Measurements from ENCODE around the gene CHST14. TPM values are rescaled to one million over a fixed set of nuclear protein-coding genes. Genes with fewer than 3 reads are reported as not detected.
A peak's percentile ranks its signal among the peaks of the same experiment; 100 is the strongest.

The CHST14 gene
- total and polyA plus RNA-seq, 2 of the 8 experiments (the other 6 are each of a cell fraction or from before 2014, with no cell fraction given) = 13.4 to 20.3 TPM

DNA sequence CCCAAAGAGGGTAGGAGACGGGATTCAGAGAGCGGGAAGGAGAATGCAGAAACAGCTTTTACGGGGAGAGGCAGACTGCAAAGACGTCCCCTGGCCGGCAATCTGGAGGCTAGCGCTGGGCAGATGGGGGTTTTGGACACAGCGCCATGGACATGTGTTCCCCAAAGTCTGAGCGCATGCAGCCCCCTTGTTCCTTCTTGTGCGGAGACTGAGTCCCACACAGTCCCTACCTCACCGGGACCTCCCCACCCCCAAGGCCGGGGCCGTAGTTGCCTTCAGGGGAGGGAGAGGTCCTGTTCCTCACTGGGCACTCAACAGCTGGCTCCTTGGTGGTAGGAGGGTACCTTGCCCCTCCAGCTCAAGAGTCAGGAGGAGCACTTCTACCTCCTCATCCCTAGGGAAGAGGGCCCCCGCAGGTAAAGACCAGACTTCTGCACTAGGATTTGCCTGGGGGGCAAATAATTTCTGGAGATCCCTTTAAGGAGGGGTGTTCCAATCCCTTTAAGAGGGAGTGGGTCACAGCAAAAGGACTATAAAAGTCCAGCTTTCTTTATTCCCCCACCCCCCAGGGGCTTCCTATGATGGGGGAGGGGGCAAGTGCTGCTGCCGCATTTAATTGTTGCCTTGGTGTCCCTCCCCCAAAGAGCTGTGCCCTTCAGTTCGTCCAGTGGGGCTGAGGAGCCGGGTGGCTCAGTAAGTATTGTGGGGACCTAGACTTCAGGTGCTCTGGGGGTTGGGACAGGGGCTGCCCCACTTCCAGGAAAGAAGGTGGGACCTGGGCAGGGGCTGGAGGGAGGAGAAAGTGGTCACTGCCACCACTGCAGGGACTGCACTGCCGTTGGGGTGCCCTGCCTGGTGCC, 33.7 kb upstream of the CHST14 start (continued):
- TF ChIP-seq NRF1 (IDR thresholded peaks at IDR 0.05; ENCODE audit: low read depth, low read length) = no peak
- peak; percentile 54; the same call in 1 of the 2 replicates for TF ChIP-seq SP4 (IDR thresholded peaks at IDR 0.05; ENCODE audit: low read length)
- no peak for TF ChIP-seq CBX5 (IDR thresholded peaks at IDR 0.05; ENCODE audit: low read depth, low read length)
- 0 out of 4 replicates have a peak, but pooled peaks of 1 of the 2 experiments have one; percentile 19 for TF ChIP-seq SIN3A (conservative IDR thresholded peaks at IDR 0.05 in 1 of 2, IDR thresholded peaks at IDR 0.05 in 1 of 2; ENCODE audit: low read depth in 1 of 2, low read length in 2 of 2)
- 0 out of 2 replicates have a peak, but pooled peaks have one; percentile 23 for TF ChIP-seq TAF1 (IDR thresholded peaks at IDR 0.05; ENCODE audit: low read depth, low read length)
- no peak for TF ChIP-seq TCF12 (IDR thresholded peaks at IDR 0.05; ENCODE audit: low read depth, low read length)
- TF ChIP-seq FOSL1 (IDR thresholded peaks at IDR 0.05; ENCODE audit: insufficient read depth, low read depth, low read length) = no peak
- no peak for TF ChIP-seq SUZ12 (IDR thresholded peaks at IDR 0.05; ENCODE audit: low read length)
- TF ChIP-seq PHF8 (conservative IDR thresholded peaks at IDR 0.05; ENCODE audit: low read depth, low read length) = 0 out of 2 replicates have a peak, but pooled peaks have one; percentile 8
- TF ChIP-seq MAFK (IDR thresholded peaks at IDR 0.05; ENCODE audit: low read depth, low read length) = no peak
- peak; percentile 31 to 53; a peak in 3 of 4 replicates for TF ChIP-seq RAD21 (IDR thresholded peaks at IDR 0.05 in 1 of 2, conservative IDR thresholded peaks at IDR 0.05 in 1 of 2; ENCODE audit: low read depth in 2 of 2, low read length in 2 of 2)
- TF ChIP-seq RNF2 (IDR thresholded peaks at IDR 0.05; ENCODE audit: borderline replicate concordance, low read depth, low read length, missing control alignments, poor library complexity, severe bottlenecking) = no peak
- TF ChIP-seq SIX5 (IDR thresholded peaks at IDR 0.05; ENCODE audit: low read depth, low read length) = no peak
- no peak for TF ChIP-seq EGR1 (IDR thresholded peaks at IDR 0.05; ENCODE audit: borderline replicate concordance, low read depth, low read length)
- TF ChIP-seq POLR2A (IDR thresholded peaks at IDR 0.05; ENCODE audit: control extremely low read depth in 1 of 2, low read depth in 2 of 2, low read length in 2 of 2) = no peak
- no peak for TF ChIP-seq CTBP2 (IDR thresholded peaks at IDR 0.05; ENCODE audit: borderline replicate concordance, insufficient read depth, insufficient read length, low read length)
- no peak for TF ChIP-seq SP1 (IDR thresholded peaks at IDR 0.05; ENCODE audit: low read depth, low read length)
- TF ChIP-seq, protein P1, sequence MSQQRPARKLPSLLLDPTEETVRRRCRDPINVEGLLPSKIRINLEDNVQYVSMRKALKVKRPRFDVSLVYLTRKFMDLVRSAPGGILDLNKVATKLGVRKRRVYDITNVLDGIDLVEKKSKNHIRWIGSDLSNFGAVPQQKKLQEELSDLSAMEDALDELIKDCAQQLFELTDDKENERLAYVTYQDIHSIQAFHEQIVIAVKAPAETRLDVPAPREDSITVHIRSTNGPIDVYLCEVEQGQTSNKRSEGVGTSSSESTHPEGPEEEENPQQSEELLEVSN (IDR thresholded peaks at IDR 0.05) = no peak; the same call in 1 of the 2 replicates
- 0 out of 2 replicates have a peak, but pooled peaks have one; percentile 12 for TF ChIP-seq RBBP5 (IDR thresholded peaks at IDR 0.05; ENCODE audit: borderline replicate concordance, low read depth, low read length)
- no peak for TF ChIP-seq RXRA (IDR thresholded peaks at IDR 0.05; ENCODE audit: insufficient read depth, low read depth, low read length)
- TF ChIP-seq ASH2L (IDR thresholded peaks at IDR 0.05; ENCODE audit: low read length) = peak; percentile 34
- TF ChIP-seq, protein P2, sequence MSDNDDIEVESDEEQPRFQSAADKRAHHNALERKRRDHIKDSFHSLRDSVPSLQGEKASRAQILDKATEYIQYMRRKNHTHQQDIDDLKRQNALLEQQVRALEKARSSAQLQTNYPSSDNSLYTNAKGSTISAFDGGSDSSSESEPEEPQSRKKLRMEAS (IDR thresholded peaks at IDR 0.05) = no peak
